K562 (cell line): ENCODE results near the gene FOXP4. TPM values are rescaled to one million over a fixed set of nuclear protein-coding genes. Genes with fewer than 3 reads are reported as not detected.

Source experiments
- ATAC-seq: fragments of 200-7000 bp; cut with Tn5 transposase; 3 replicates; pipeline ENCODE4 v1.9.1; 2020; ENCODE audit warnings: moderate library complexity
- BruUV-seq: library from RNA; stranded (reverse); fragments of 400-500 nt; replicated peaks from 2 replicates; lab custom pipeline; 2021; lab: Mats Ljungman, UMichigan
- CTCF ChIA-PET: fragments of 300-600 bp; formaldehyde crosslinking; extraction: SDS; loops from one replicate; lab custom pipeline; 2021; ENCODE audit warnings: low intra/inter-chr PET ratio; lab: Yijun Ruan, JAX
- POLR2A ChIA-PET: fragments of 300-600, 350-650 bp; sonication (Branson Sonifier 250); formaldehyde crosslinking; extraction: SDS; loops from one replicate; lab custom pipeline; 2021; ENCODE audit warnings: antibody characterized with exemption, inconsistent platforms; lab: Yijun Ruan, JAX
- DNase-seq, 4 experiments: peaks; one replicate each; pipeline versions ENCODE4 v3.0.0 to v3.0.0-alpha.2; 2011 to 2018; ENCODE audit warnings: low spot score in 3 of 4, mixed read lengths in 3 of 4; ENCODE audit errors: extremely low read depth in 1 of 4
- FAIRE-seq: peaks from 2 replicates; lab custom pipeline; 2011; peaks lifted over from hg19 to GRCh38; lab: Jason Lieb, UNC
- H2AFZ ChIP-seq: 2 replicates; pipeline ENCODE4 v1.6.0; 2011; ENCODE audit warnings: low read depth, low read length, control low read depth, inconsistent platforms
- H3K27ac ChIP-seq: fragments of 200-600 bp; 3 replicates; pipeline ENCODE4 v1.8.0; 2011; ENCODE audit warnings: low read depth, mild to moderate bottlenecking, control low read depth, inconsistent platforms, low read length, moderate library complexity, mixed read lengths; ENCODE audit errors: extremely low read depth
- H3K27me3 ChIP-seq, 2 experiments: fragments of 300-600 bp in 1 of 2; 2 replicates in 1 of 2; 3 replicates in 1 of 2; pipeline versions ENCODE4 v1.6.0 to v1.8.0; 2011; ENCODE audit warnings: inconsistent platforms in 2 of 2, low read length in 2 of 2, mild to moderate bottlenecking in 1 of 2, mixed read lengths in 1 of 2, moderate library complexity in 1 of 2; ENCODE audit not compliant: control insufficient read depth in 2 of 2, insufficient read depth in 2 of 2
- H3K36me3 ChIP-seq: fragments of 300-600 bp; 3 replicates; pipeline ENCODE4 v1.8.0; 2011; ENCODE audit warnings: mild to moderate bottlenecking, low read length, inconsistent platforms; ENCODE audit not compliant: control insufficient read depth, insufficient read depth
- H3K4me1 ChIP-seq, 2 experiments: fragments of 200-600 bp in 1 of 2; replicated peaks in 1 of 2; 2 replicates in 1 of 2; 3 replicates in 1 of 2; pipeline versions ENCODE4 v1.5.1 to v1.8.0; 2011; ENCODE audit warnings: inconsistent platforms in 2 of 2, low read length in 2 of 2, mild to moderate bottlenecking in 1 of 2, mixed read lengths in 1 of 2, moderate library complexity in 1 of 2; ENCODE audit not compliant: control insufficient read depth in 2 of 2, insufficient read depth in 2 of 2
- H3K4me2 ChIP-seq: 2 replicates; pipeline ENCODE4 v1.6.1; 2011; ENCODE audit warnings: low read length, control low read depth, inconsistent platforms, mixed read lengths; ENCODE audit not compliant: insufficient read depth
- H3K4me3 ChIP-seq: fragments of 200-600 bp; sonication (generic), shearing (Covaris generic); 2 replicates; pipeline ENCODE4 v1.5.1; 2016; ENCODE audit warnings: control low read depth, inconsistent platforms
- H3K79me2 ChIP-seq: fragments of 200-600 bp; 3 replicates; pipeline ENCODE4 v1.8.0; 2011; ENCODE audit warnings: low read length, inconsistent platforms; ENCODE audit not compliant: control insufficient read depth, insufficient read depth
- H3K9ac ChIP-seq, 2 experiments: 2 replicates each; pipeline versions ENCODE4 v1.6.0 to v1.6.1; 2011; ENCODE audit warnings: low read depth in 2 of 2, low read length in 2 of 2, control low read depth in 1 of 2, inconsistent platforms in 1 of 2, mild to moderate bottlenecking in 1 of 2, mixed read lengths in 1 of 2; ENCODE audit not compliant: insufficient read depth in 1 of 2
- H3K9me1 ChIP-seq: one replicate; pipeline ENCODE4 v1.6.0; 2011; ENCODE audit warnings: inconsistent platforms, mild to moderate bottlenecking, low read length, moderate library complexity; ENCODE audit not compliant: control insufficient read depth, insufficient read depth
- H3K9me3 ChIP-seq: replicated peaks from 2 replicates; pipeline ENCODE4 v1.5.1; 2011; ENCODE audit warnings: low read depth, low read length, inconsistent platforms; ENCODE audit not compliant: control insufficient read depth, insufficient read depth
- H4K20me1 ChIP-seq: replicated peaks from 2 replicates; pipeline ENCODE4 v1.6.1; 2011; ENCODE audit warnings: low read length, inconsistent platforms, mixed read lengths; ENCODE audit not compliant: control insufficient read depth, insufficient read depth
- ELF1 ChIP-seq: fragments of 200-800 bp; sonication (Bioruptor generic); IDR thresholded peaks from 2 replicates; pipeline ENCODE4 v1.6.1; 2016; ENCODE audit warnings: missing genetic modification characterization, missing compliant biosample characterization
- FOXK2 ChIP-seq, 2 experiments: fragments of 450-650 bp; IDR thresholded peaks in 1 of 2; conservative IDR thresholded peaks in 1 of 2; 2 replicates each; pipeline ENCODE4 v1.6.1; 2016; ENCODE audit warnings: low read depth in 2 of 2, mild to moderate bottlenecking in 1 of 2
- MTF1 ChIP-seq: fragments of 250-450 bp; sonication (Bioruptor Pico); IDR thresholded peaks from 2 replicates; pipeline ENCODE4 v1.9.0; 2021; ENCODE audit warnings: moderate library complexity, mild to moderate bottlenecking, inconsistent platforms, borderline replicate concordance
- NBN ChIP-seq: fragments of 450-650 bp; IDR thresholded peaks from 2 replicates; pipeline ENCODE4 v1.6.1; 2016; ENCODE audit warnings: low read depth, mild to moderate bottlenecking
- POLR2G ChIP-seq: fragments of 200-400 bp; formaldehyde crosslinking; IDR thresholded peaks from 2 replicates; pipeline ENCODE4 v1.6.1; 2017; ENCODE audit warnings: low read depth, mild to moderate bottlenecking, antibody characterized with exemption, low read length, moderate library complexity
- SRSF7 ChIP-seq: fragments of 200-400 bp; formaldehyde crosslinking; optimal IDR thresholded peaks from 2 replicates; pipeline ENCODE3; 2017; ENCODE audit warnings: mild to moderate bottlenecking, low read depth, low read length
- XRCC3 ChIP-seq: fragments of 450-650 bp; IDR thresholded peaks from 2 replicates; pipeline ENCODE4 v1.6.1; 2017; ENCODE audit warnings: mild to moderate bottlenecking, moderate library complexity
- ZFP1 ChIP-seq: fragments of 450-650 bp; formaldehyde crosslinking; IDR thresholded peaks from 2 replicates; pipeline ENCODE4 v1.4.0; 2020; ENCODE audit warnings: mild to moderate bottlenecking, mixed read lengths
- ZNF24 ChIP-seq: fragments of 450-650 bp; IDR thresholded peaks from 2 replicates; pipeline ENCODE4 v1.6.1; 2016
- WGBS: fragments of 100-300 bp; shearing (Covaris generic); methylation state at CpG from one replicate; pipeline ENCODE4 v1.1.6; 2016; ENCODE audit warnings: low coverage, mixed read lengths; ENCODE audit not compliant: insufficient coverage; ENCODE audit errors: missing lambda C conversion rate; 5-methylcytosine and 5-hydroxymethylcytosine counted together
- in situ Hi-C: fragments of 300-500 bp; cut with MboI; formaldehyde crosslinking; loops from 4 replicates; pipeline ENCODE4 v1.15.0; 2018; ENCODE audit warnings: inconsistent platforms, mixed read lengths
- intact Hi-C: fragments of 100-400 bp; cut with micrococcal nuclease; formaldehyde crosslinking; loops from 2 replicates; pipeline ENCODE4 v1.14.2; 2022
- polyA plus RNA-seq, 8 experiments: library from polyadenylated mRNA; depleted of rRNA in 4 of 8; stranded (reverse) in 5 of 8; unstranded in 3 of 8; fragments of >200 nt; fragmentation: Nextera tagmentation in 2 of 8; fragmentation: Illumina TruSeq in 1 of 8; extraction: Ambion mirVana in 2 of 8; extraction: Trizol in 1 of 8; gene quantifications; 2 replicates each; pipeline versions ENCODE4 v1.2.1 to v1.2.3, GENCODE V29; 2011 to 2014; ENCODE audit warnings: inconsistent platforms in 1 of 8, missing spikeins in 1 of 8
- total RNA-seq, 7 experiments: library from RNA; depleted of rRNA in 6 of 7; stranded (reverse); fragments of >200 nt in 6 of 7; fragmentation: Illumina TruSeq in 2 of 7; extraction: Trizol in 2 of 7; gene quantifications; 2 replicates each; pipeline versions ENCODE4 v1.2.1 to v1.2.3, GENCODE V29; 2011 to 2021; ENCODE audit warnings: low replicate concordance in 1 of 7

Gene FOXP4
- total and polyA plus RNA-seq, 9 of the 15 experiments (the other 6 are each of a cell fraction or from before 2014, with no cell fraction given), result 0.11 to 29.4 (median 2.3) TPM

DNA sequence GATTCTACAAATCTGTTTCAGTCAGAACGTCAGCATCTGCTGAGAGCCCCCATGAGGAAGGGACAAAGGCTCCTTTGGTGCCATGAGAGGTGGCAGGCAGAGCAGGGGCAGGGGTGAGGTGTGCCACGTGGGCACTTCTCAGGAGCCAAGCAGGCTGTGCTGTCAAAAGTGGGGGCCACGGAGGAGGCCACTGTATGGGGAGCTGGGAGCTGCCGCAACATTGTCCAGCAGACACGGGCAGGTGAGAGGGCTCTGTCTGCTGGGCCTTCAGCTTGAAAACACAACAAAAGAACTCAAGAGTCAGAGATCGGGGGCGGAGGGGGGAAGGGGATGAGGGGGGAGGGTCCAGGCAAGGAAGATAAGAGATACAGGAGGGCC lies 21.6 kb upstream of the FOXP4 start:
- no peak for TF ChIP-seq ZNF24
- in situ Hi-C loops, result no loop called here
- DNase-seq, result no peak
- no peak overlapping the region for H3K4me3 ChIP-seq
- POLR2A ChIA-PET, result interaction anchor here (0.7 to 0.9 kb wide), 2 partner anchors 13 to 198 kb away, joined by 3 to 4 read pairs; no protein-coding TSS in a partner anchor
- CTCF ChIA-PET, result no interaction called here
- 20% methylated on average over 7 of the region's 7 CpGs for WGBS
- no TSS peak for BruUV-seq
- no peak overlapping the region for H3K27ac ChIP-seq
- peaks cover 28% of the 10 kb centered on the region for H4K20me1 ChIP-seq
- peak overlapping the region in 1 of 2 experiments; percentile 71; a peak in 1 of 4 replicates for H3K9ac ChIP-seq
- no peaks in the 10 kb centered on the region for H3K9me1 ChIP-seq
- H3K79me2 ChIP-seq, result no peaks in the 10 kb centered on the region
- H3K27me3 ChIP-seq, result peaks cover 15 to 18% of the 10 kb centered on the region in 2 experiments; a peak in 4 of 5 replicates
- no peak for FAIRE-seq
- ATAC-seq, result no peak
- peaks cover 0 to 3% of the 10 kb centered on the region in 2 experiments; a peak in 2 of 5 replicates for H3K4me1 ChIP-seq
- H3K4me2 ChIP-seq, result no peak overlapping the region
- H2AFZ ChIP-seq, result no peak overlapping the region
- intact Hi-C loops, result no loop called here
- H3K9me3 ChIP-seq, result no peaks in the 10 kb centered on the region
- no peaks in the 10 kb centered on the region; the same call in 2 of the 3 replicates for H3K36me3 ChIP-seq

DNA sequence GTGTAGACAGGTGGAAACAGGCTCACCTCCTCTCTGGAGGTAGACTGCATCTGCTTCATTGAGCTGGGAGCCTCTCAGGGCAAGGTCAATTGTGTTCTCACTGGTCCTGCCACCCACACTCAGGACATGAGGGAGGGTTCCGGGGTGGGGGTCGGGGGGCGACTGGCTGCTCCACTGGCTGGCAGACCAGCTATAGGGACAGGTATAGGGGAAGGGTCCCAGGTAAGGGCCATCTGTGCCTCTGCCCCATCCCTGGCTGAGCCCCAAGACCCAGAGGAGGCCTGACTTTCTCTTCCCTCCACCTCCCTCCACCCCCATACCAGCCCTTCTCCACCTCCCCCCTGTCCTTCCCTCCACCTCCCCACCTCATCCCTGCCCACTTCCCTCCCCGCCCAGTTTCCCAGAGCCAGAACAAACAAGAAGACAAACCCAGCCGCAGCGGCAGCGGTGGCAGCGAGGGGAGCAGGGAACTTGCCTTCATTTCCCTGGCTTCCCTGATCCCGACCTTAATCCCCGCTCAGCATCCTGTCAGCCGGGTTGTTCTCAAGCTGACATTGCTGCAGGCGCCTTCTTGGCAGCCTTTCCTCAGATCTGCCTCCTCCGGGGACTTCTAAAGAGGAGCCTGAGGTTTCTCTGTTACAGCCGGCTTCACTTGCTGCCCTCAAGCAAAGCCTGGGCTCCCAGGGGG lies 18.3 kb upstream of the FOXP4 start:
- Histone ChIP-seq H3K4me2 (no peak overlapping the region), H3K9me3 (no peaks in the 10 kb centered on the region), H3K27me3 (peaks cover 7 to 9% of the 10 kb centered on the region in 2 experiments; a peak in 3 of 5 replicates), H3K4me3 (no peak overlapping the region), H3K9ac (peak overlapping the region in 1 of 2 experiments; percentile 21; a peak in 1 of 4 replicates), H3K27ac (no peak overlapping the region), H2AFZ (no peak overlapping the region), H3K9me1 (no peaks in the 10 kb centered on the region), H3K79me2 (no peaks in the 10 kb centered on the region), H3K4me1 (peaks cover 0 to 9% of the 10 kb centered on the region in 2 experiments; a peak in 2 of 5 replicates), H4K20me1 (peaks cover 23% of the 10 kb centered on the region; the same call in 1 of the 2 replicates), H3K36me3 (no peaks in the 10 kb centered on the region; the same call in 2 of the 3 replicates)
- in situ Hi-C loops, result no loop called here
- intact Hi-C loops, result no loop called here
- DNase-seq (no peak), FAIRE-seq (no peak), ATAC-seq (no peak)
- ChIA-PET CTCF (no interaction called here), POLR2A (interaction anchor here (0.6 kb wide), 1 partner anchor 780 kb away, joined by 4 read pairs; no protein-coding TSS in a partner anchor)
- 41% methylated on average over 10 of the region's 14 CpGs for WGBS
- BruUV-seq, result no TSS peak
- TF ChIP-seq ZFP1 (CRISPR knock-in tag) (no peak), XRCC3 (no peak), ELF1 (tag) (no peak), MTF1 (CRISPR knock-in tag) (no peak), POLR2G (0 out of 2 replicates have a peak, but pooled peaks have one; percentile 17), NBN (no peak), SRSF7 (no peak), FOXK2 (conservative IDR thresholded peaks at IDR 0.05 in 1 of 2, IDR thresholded peaks at IDR 0.05 in 1 of 2; ENCODE audit: low read depth in 2 of 2) (no peak)
